GM23248 (cell line): Measurements from ENCODE around the gene BBS1. TPM values are rescaled to one million over a fixed set of nuclear protein-coding genes. Genes with fewer than 3 reads are reported as not detected.

Source experiments
- DNase-seq: peaks from one replicate; pipeline ENCODE4 v3.0.0-alpha.2; 2015
- H2AFZ ChIP-seq: fragments of 200-600 bp; sonication (generic); 2 replicates; pipeline ENCODE4 v1.6.1; 2016; ENCODE audit warnings: antibody characterized with exemption
- H3F3A ChIP-seq: fragments of 200-600 bp; sonication (generic); 2 replicates; pipeline ENCODE4 v1.6.1; 2016; ENCODE audit warnings: mild to moderate bottlenecking, antibody characterized with exemption, mixed run types; ENCODE audit not compliant: insufficient read depth
- H3K27ac ChIP-seq: fragments of 200-600 bp; sonication (generic); 2 replicates; pipeline ENCODE4 v1.5.1; 2016; ENCODE audit warnings: mild to moderate bottlenecking
- H3K27me3 ChIP-seq: fragments of 200-600 bp; sonication (generic); replicated peaks from 2 replicates; pipeline ENCODE4 v1.6.1; 2016; ENCODE audit warnings: mild to moderate bottlenecking; ENCODE audit not compliant: insufficient read depth
- H3K36me3 ChIP-seq: fragments of 200-600 bp; sonication (generic); 2 replicates; pipeline ENCODE4 v1.6.1; 2016; ENCODE audit warnings: low read depth, mild to moderate bottlenecking
- H3K4me1 ChIP-seq: fragments of 200-600 bp; sonication (generic); 2 replicates; pipeline ENCODE4 v1.6.1; 2016; ENCODE audit warnings: mild to moderate bottlenecking; ENCODE audit not compliant: insufficient read depth
- H3K4me2 ChIP-seq: fragments of 200-600 bp; sonication (generic); one replicate; pipeline ENCODE4 v1.6.1; 2016; ENCODE audit warnings: mild to moderate bottlenecking; ENCODE audit not compliant: unreplicated experiment
- H3K4me3 ChIP-seq: fragments of 200-600 bp; sonication (generic); 2 replicates; pipeline ENCODE4 v1.5.1; 2016; ENCODE audit warnings: mild to moderate bottlenecking
- H3K79me2 ChIP-seq: fragments of 200-600 bp; sonication (generic); 2 replicates; pipeline ENCODE4 v1.6.1; 2016; ENCODE audit warnings: mild to moderate bottlenecking; ENCODE audit not compliant: insufficient read depth
- H3K9ac ChIP-seq: fragments of 200-600 bp; sonication (generic); 2 replicates; pipeline ENCODE4 v1.6.1; 2016; ENCODE audit warnings: mild to moderate bottlenecking
- H3K9me2 ChIP-seq: fragments of 200-600 bp; sonication (generic); 2 replicates; pipeline ENCODE4 v1.6.1; 2016; ENCODE audit warnings: mixed run types, mild to moderate bottlenecking, moderate library complexity; ENCODE audit not compliant: insufficient read depth
- H3K9me3 ChIP-seq: fragments of 200-600 bp; sonication (generic); one replicate; pipeline ENCODE4 v1.6.1; 2017; ENCODE audit warnings: low read depth
- H4K20me1 ChIP-seq: fragments of 200-600 bp; sonication (generic); 2 replicates; pipeline ENCODE4 v1.6.0; 2016; ENCODE audit not compliant: insufficient read depth
- EZH2 ChIP-seq: fragments of 200-600 bp; sonication (generic); IDR thresholded peaks from 2 replicates; pipeline ENCODE4 v1.6.1; 2018; ENCODE audit warnings: antibody characterized with exemption, mild to moderate bottlenecking; ENCODE audit not compliant: insufficient read depth, poor library complexity, severe bottlenecking
- EZH2phosphoT487 ChIP-seq: fragments of 200-600 bp; sonication (generic); IDR thresholded peaks from 2 replicates; pipeline ENCODE4 v1.6.1; 2018; ENCODE audit warnings: antibody characterized with exemption, moderate library complexity, mild to moderate bottlenecking, low read depth; ENCODE audit not compliant: insufficient read depth
- WGBS, 2 experiments: methylation state at CpG; one replicate each; pipeline ENCODE4 v1.1.6; 2015 to 2017; ENCODE audit warnings: low lambda C conversion rate in 2 of 2, low coverage in 1 of 2; ENCODE audit errors: missing lambda C conversion rate in 2 of 2; 5-methylcytosine and 5-hydroxymethylcytosine counted together
- in situ Hi-C: fragments of 300-500 bp; cut with MboI; formaldehyde crosslinking; loops from 2 replicates; pipeline ENCODE4 v1.15.0; 2020
- polyA plus RNA-seq: library from polyadenylated mRNA; unstranded; fragments of >200 nt; fragmentation: Nextera tagmentation; extraction: Ambion mirVana; gene quantifications from 2 replicates; pipeline ENCODE4 v1.2.1, GENCODE V29; 2016
- total RNA-seq: library from RNA; depleted of rRNA; stranded (reverse); fragments of >200 nt; shearing (Covaris generic); gene quantifications from 2 replicates; pipeline ENCODE4 v1.2.3, GENCODE V29; 2014

Gene BBS1
- total and polyA plus RNA-seq, 2 experiments from 2014 or later: 20.2 to 39.1 TPM

GRCh38 chr11:66570079-66570849 lies 59.8 kb downstream of the BBS1 start:
- Histone ChIP-seq H3K4me3 (no peak overlapping the region), H3K36me3 (no peaks in the 10 kb centered on the region), H4K20me1 (no peaks in the 10 kb centered on the region), H3K4me1 (peaks cover 2% of the 10 kb centered on the region; the same call in 1 of the 2 replicates), H3K27me3 (0 out of 2 replicates have a peak, but pooled peaks cover 3% of the 10 kb centered on the region), H3K27ac (no peak overlapping the region), H3K79me2 (no peaks in the 10 kb centered on the region), H3K9me2 (no peaks in the 10 kb centered on the region), H2AFZ (no peak overlapping the region), H3K9ac (no peak overlapping the region), H3K9me3 (no peaks in the 10 kb centered on the region), H3F3A (no peaks in the 10 kb centered on the region), H3K4me2 (no peak overlapping the region)
- DNase-seq: no peak
- WGBS, 2 experiments: 41 to 45% methylated on average over 5 of the region's 5 CpGs
- no peak for TF ChIP-seq EZH2phosphoT487
- no peak for TF ChIP-seq EZH2
- in situ Hi-C loops: no loop called here

DNA sequence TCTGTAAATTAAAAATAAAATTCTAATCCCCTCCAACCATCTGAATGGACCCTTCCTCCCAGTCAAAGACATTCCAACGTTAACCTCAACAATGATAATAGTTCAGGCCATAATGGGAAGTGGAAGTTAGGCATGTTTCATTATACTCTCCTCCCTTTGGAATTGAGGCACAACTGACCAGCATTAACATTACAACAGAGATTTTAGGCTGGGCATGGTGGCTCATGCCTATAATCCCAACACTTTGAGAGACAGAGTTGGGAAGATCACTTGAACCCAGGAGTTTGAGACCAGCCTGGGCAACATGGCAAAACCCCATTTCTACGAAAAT lies 60.4 kb downstream of the BBS1 start:
- no peaks in the 10 kb centered on the region for H4K20me1 ChIP-seq
- 0 out of 2 replicates have a peak, but pooled peaks cover 3% of the 10 kb centered on the region for H3K27me3 ChIP-seq
- H3K4me3 ChIP-seq: no peak overlapping the region
- no peak overlapping the region for H2AFZ ChIP-seq
- H3F3A ChIP-seq: no peaks in the 10 kb centered on the region
- no peaks in the 10 kb centered on the region for H3K9me3 ChIP-seq
- no peaks in the 10 kb centered on the region for H3K9me2 ChIP-seq
- H3K79me2 ChIP-seq: no peaks in the 10 kb centered on the region
- H3K4me1 ChIP-seq: peaks cover 2% of the 10 kb centered on the region; the same call in 1 of the 2 replicates
- no peak for TF ChIP-seq EZH2phosphoT487
- TF ChIP-seq EZH2: no peak
- no peaks in the 10 kb centered on the region for H3K36me3 ChIP-seq
- 46 to 49% methylated on average over 2 of the region's 2 CpGs for WGBS, 2 experiments
- no peak overlapping the region for H3K4me2 ChIP-seq
- no peak for DNase-seq
- in situ Hi-C loops: no loop called here
- no peak overlapping the region for H3K9ac ChIP-seq
- H3K27ac ChIP-seq: no peak overlapping the region

DNA sequence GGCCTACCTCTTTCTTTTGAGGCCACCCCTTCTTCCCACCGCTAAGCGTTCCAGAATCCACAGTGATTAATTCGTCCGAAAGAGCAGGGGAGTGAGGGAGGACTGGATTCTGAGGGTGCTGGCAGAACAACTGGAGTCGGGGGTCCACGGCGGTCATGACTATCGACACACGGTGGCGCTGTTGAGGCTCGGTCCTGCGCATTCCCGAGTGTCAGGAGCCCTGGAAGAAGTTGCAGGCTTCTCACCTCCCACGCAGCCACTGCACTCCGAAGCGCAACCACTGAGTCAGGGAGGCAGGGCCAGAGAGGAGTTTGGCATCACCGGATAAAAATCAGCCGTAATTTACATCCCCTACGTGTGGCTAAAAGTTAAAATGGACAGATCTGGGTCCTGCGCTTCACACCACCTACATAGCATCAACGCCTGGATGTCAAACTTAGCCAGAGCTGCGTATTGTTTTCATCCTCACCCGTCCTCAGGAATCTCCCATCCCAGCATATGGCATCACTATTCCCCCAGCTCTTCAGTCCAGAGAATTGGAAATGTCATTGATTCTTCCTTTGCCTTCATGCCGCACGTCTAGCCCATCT lies 68.7 kb downstream of the BBS1 start:
- H3F3A ChIP-seq: no peaks in the 10 kb centered on the region
- peak; percentile 94 for DNase-seq
- H4K20me1 ChIP-seq: no peaks in the 10 kb centered on the region
- in situ Hi-C loops: loop anchor here (25.0 kb wide), 1 partner anchor 258 kb away; the partner anchor contains the start of gene RCE1
- 7 to 9% methylated on average over 22 to 25 of the region's 25 CpGs for WGBS, 2 experiments
- H3K4me3 ChIP-seq: peak overlapping the region; percentile 41; the same call in 1 of the 2 replicates
- H3K4me2 ChIP-seq: peak overlapping the region; percentile 51
- TF ChIP-seq EZH2phosphoT487: no peak
- no peak for TF ChIP-seq EZH2
- H3K9me3 ChIP-seq: no peaks in the 10 kb centered on the region
- H3K27ac ChIP-seq: no peak overlapping the region
- H3K79me2 ChIP-seq: no peaks in the 10 kb centered on the region
- H3K4me1 ChIP-seq: no peaks in the 10 kb centered on the region
- H3K36me3 ChIP-seq: no peaks in the 10 kb centered on the region
- H3K9me2 ChIP-seq: no peaks in the 10 kb centered on the region
- H2AFZ ChIP-seq: peak overlapping the region; percentile 53
- 0 out of 2 replicates have a peak, but pooled peaks cover 2% of the 10 kb centered on the region for H3K27me3 ChIP-seq
- H3K9ac ChIP-seq: no peak overlapping the region

GRCh38 chr11:66580803-66581202 lies 70.4 kb downstream of the BBS1 start:
- WGBS, 2 experiments: 86 to 88% methylated on average over 4 to 5 of the region's 5 CpGs
- H2AFZ ChIP-seq: no peak overlapping the region
- no peaks in the 10 kb centered on the region for H3K36me3 ChIP-seq
- H3K9me3 ChIP-seq: no peaks in the 10 kb centered on the region
- H3K4me3 ChIP-seq: no peak overlapping the region
- H3F3A ChIP-seq: no peaks in the 10 kb centered on the region
- H4K20me1 ChIP-seq: no peaks in the 10 kb centered on the region
- no peaks in the 10 kb centered on the region for H3K4me1 ChIP-seq
- in situ Hi-C loops: loop anchor here (25.0 kb wide), 1 partner anchor 256 kb away; the partner anchor contains the start of gene RCE1
- H3K27ac ChIP-seq: no peak overlapping the region
- H3K9me2 ChIP-seq: no peaks in the 10 kb centered on the region
- H3K4me2 ChIP-seq: no peak overlapping the region
- H3K27me3 ChIP-seq: no peaks in the 10 kb centered on the region
- TF ChIP-seq EZH2phosphoT487: no peak
- TF ChIP-seq EZH2: no peak
- no peak overlapping the region for H3K9ac ChIP-seq
- no peaks in the 10 kb centered on the region for H3K79me2 ChIP-seq
- peak; percentile 6 for DNase-seq
